ENCODE measurements around the gene TKT. TPM values are rescaled to one million over a fixed set of nuclear protein-coding genes. Genes with fewer than 3 reads are reported as not detected.

Gene TKT
- total and polyA plus RNA-seq, 2 of the 13 experiments (the other 11 are each of a cell fraction or from before 2014, with no cell fraction given), result 150 to 238 TPM

GRCh38 chr3:53219895-53220483 lies 35.8 kb downstream of the TKT start (continued):
- TF ChIP-seq, protein P1, sequence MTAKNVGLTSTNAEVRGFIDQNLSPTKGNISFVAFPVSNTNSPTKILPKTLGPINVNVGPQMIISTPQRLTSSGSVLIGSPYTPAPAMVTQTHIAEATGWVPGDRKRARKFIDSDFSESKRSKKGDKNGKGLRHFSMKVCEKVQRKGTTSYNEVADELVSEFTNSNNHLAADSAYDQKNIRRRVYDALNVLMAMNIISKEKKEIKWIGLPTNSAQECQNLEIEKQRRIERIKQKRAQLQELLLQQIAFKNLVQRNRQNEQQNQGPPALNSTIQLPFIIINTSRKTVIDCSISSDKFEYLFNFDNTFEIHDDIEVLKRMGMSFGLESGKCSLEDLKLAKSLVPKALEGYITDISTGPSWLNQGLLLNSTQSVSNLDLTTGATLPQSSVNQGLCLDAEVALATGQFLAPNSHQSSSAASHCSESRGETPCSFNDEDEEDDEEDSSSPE (CRISPR knock-in tag; IDR thresholded peaks at IDR 0.05), result no peak
- TF ChIP-seq RBM39 (IDR thresholded peaks at IDR 0.05; ENCODE audit: low read depth, low read length, poor library complexity, severe bottlenecking) (peak; percentile 34), ZMAT3 (CRISPR knock-in tag; conservative IDR thresholded peaks at IDR 0.05) (no peak), PCBP1 (IDR thresholded peaks at IDR 0.05; ENCODE audit: borderline replicate concordance, low read depth, low read length) (no peak), ZMYM3 (CRISPR knock-in tag; IDR thresholded peaks at IDR 0.05) (peak; percentile 42; the same call in 1 of the 2 replicates), ZNF501 (CRISPR knock-in tag; IDR thresholded peaks at IDR 0.05) (peak; percentile 75; the same call in 1 of the 2 replicates), ZNF569 (CRISPR knock-in tag; IDR thresholded peaks at IDR 0.05; ENCODE audit: borderline replicate concordance) (no peak), HES4 (CRISPR knock-in tag; IDR thresholded peaks at IDR 0.05; ENCODE audit: borderline replicate concordance) (no peak), SP140L (CRISPR knock-in tag; IDR thresholded peaks at IDR 0.05; ENCODE audit: borderline replicate concordance) (no peak), POLR2AphosphoS2 (IDR thresholded peaks at IDR 0.05; ENCODE audit: low read depth, low read length) (no peak), SUZ12 (IDR thresholded peaks at IDR 0.05; ENCODE audit: low read depth, low read length) (no peak), MIXL1 (CRISPR knock-in tag; IDR thresholded peaks at IDR 0.05) (0 out of 2 replicates have a peak, but pooled peaks have one; percentile 24), TBX2 (CRISPR knock-in tag; IDR thresholded peaks at IDR 0.05; ENCODE audit: borderline replicate concordance) (no peak), ZNF382 (CRISPR knock-in tag; IDR thresholded peaks at IDR 0.05; ENCODE audit: borderline replicate concordance) (no peak), ETV5 (CRISPR knock-in tag; IDR thresholded peaks at IDR 0.05; ENCODE audit: borderline replicate concordance) (no peak), KLF15 (CRISPR knock-in tag; IDR thresholded peaks at IDR 0.05; ENCODE audit: borderline replicate concordance) (no peak), NBN (conservative IDR thresholded peaks at IDR 0.05) (no peak), TEAD2 (CRISPR knock-in tag; IDR thresholded peaks at IDR 0.05) (no peak), NFRKB (IDR thresholded peaks at IDR 0.05) (no peak), RELA (CRISPR knock-in tag; IDR thresholded peaks at IDR 0.05) (0 out of 2 replicates have a peak, but pooled peaks have one; percentile 27), ZNF17 (CRISPR knock-in tag; IDR thresholded peaks at IDR 0.05) (no peak), HMGA1 (CRISPR knock-in tag; conservative IDR thresholded peaks at IDR 0.05) (no peak), ZNF513 (CRISPR knock-in tag; conservative IDR thresholded peaks at IDR 0.05) (no peak), EP300 (IDR thresholded peaks at IDR 0.05; ENCODE audit: low read depth in 2 of 2, low read length in 2 of 2) (no peak), EP300 (CRISPR knock-in tag; IDR thresholded peaks at IDR 0.05; ENCODE audit: borderline replicate concordance) (no peak), CHD4 (IDR thresholded peaks at IDR 0.05; ENCODE audit: borderline replicate concordance, low read length) (no peak), SP5 (CRISPR knock-in tag; IDR thresholded peaks at IDR 0.05; ENCODE audit: borderline replicate concordance, low read depth) (no peak)
